NCI-H82 (cell line): ENCODE measurements around the gene TMEM214.

Experiments used
- DNase-seq: peaks from one replicate; lab custom pipeline; 2025; lab: John Stamatoyannopoulos, UW

Gene TMEM214

GRCh38 chr2:27009716-27010115 lies 23.0 kb upstream of the TMEM214 start:
- no peak for DNase-seq

- DNase-seq, result no peak
These were observed 22.6 kb upstream of the TMEM214 start for GRCh38 chr2:27010139-27010538.

- DNase-seq, result no peak
These were observed 19.0 kb upstream of the TMEM214 start for GRCh38 chr2:27013738-27014137.

- peak; percentile 44 for DNase-seq
These were observed 17.9 kb upstream of the TMEM214 start for GRCh38 chr2:27014771-27015433.

- DNase-seq, result peak; percentile 92
These were observed 15.9 kb upstream of the TMEM214 start for GRCh38 chr2:27016801-27017325.

GRCh38 chr2:27018142-27018541 lies 14.6 kb upstream of the TMEM214 start:
- DNase-seq, result no peak

- DNase-seq, result no peak
These were observed 13.3 kb upstream of the TMEM214 start for GRCh38 chr2:27019459-27019858.

GRCh38 chr2:27019931-27020855 lies 12.6 kb upstream of the TMEM214 start:
- no peak for DNase-seq

- DNase-seq, result no peak
These were observed 11.3 kb upstream of the TMEM214 start for GRCh38 chr2:27021253-27022049.

- no peak for DNase-seq
These were observed 9.0 kb upstream of the TMEM214 start for GRCh38 chr2:27023740-27024139.

GRCh38 chr2:27024188-27024587 lies 8.6 kb upstream of the TMEM214 start:
- DNase-seq, result peak; percentile 25

GRCh38 chr2:27024812-27025211 lies 8.0 kb upstream of the TMEM214 start:
- peak; percentile 25 for DNase-seq

GRCh38 chr2:27025281-27025800 lies 7.4 kb upstream of the TMEM214 start:
- DNase-seq, result no peak

- DNase-seq, result no peak
These were observed 6.6 kb upstream of the TMEM214 start for GRCh38 chr2:27025861-27026851.

GRCh38 chr2:27027211-27027651 lies 5.5 kb upstream of the TMEM214 start:
- DNase-seq, result no peak

- DNase-seq, result no peak
These were observed 3.7 kb upstream of the TMEM214 start for GRCh38 chr2:27029051-27029450.

GRCh38 chr2:27033253-27033852 lies 588 bp downstream of the TMEM214 start:
- DNase-seq, result no peak

GRCh38 chr2:27038012-27038411 lies 5.2 kb downstream of the TMEM214 start:
- no peak for DNase-seq

- no peak for DNase-seq
These were observed 6.0 kb downstream of the TMEM214 start for GRCh38 chr2:27038631-27039339.

- no peak for DNase-seq
These were observed 6.7 kb downstream of the TMEM214 start for GRCh38 chr2:27039426-27039825.
